Measurements from ENCODE around the gene LMF1.

DNA sequence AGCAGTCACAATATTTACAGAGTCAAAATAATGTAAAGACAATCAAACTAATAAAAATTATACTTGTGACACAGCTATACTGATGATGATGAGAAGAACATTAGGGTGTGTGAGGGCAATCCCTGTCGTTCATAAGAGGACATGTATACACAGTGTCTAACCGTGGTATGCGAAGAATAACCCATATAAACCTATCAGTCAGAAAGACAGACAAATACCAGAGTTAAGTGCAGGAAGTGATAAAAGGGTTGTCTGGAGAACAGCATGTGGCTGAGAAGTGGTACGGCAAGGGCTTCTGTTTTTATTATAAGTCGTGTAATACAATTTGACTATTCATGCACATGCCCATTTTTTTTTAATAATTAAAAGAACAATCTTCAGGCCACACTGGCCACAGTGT, 46.7 kb downstream of the LMF1 start:
- TF ChIP-seq, protein P1, sequence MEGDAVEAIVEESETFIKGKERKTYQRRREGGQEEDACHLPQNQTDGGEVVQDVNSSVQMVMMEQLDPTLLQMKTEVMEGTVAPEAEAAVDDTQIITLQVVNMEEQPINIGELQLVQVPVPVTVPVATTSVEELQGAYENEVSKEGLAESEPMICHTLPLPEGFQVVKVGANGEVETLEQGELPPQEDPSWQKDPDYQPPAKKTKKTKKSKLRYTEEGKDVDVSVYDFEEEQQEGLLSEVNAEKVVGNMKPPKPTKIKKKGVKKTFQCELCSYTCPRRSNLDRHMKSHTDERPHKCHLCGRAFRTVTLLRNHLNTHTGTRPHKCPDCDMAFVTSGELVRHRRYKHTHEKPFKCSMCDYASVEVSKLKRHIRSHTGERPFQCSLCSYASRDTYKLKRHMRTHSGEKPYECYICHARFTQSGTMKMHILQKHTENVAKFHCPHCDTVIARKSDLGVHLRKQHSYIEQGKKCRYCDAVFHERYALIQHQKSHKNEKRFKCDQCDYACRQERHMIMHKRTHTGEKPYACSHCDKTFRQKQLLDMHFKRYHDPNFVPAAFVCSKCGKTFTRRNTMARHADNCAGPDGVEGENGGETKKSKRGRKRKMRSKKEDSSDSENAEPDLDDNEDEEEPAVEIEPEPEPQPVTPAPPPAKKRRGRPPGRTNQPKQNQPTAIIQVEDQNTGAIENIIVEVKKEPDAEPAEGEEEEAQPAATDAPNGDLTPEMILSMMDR (conservative IDR thresholded peaks at IDR 0.05; ENCODE audit: low read length): no peak
- TF ChIP-seq EZH2phosphoT487 (IDR thresholded peaks at IDR 0.05; ENCODE audit: borderline replicate concordance, low read depth, low read length): no peak

Data from OCI-LY7 (cell line).